KMS-11 (cell line): ENCODE data around the gene FOXO3.
A peak's percentile ranks its signal among the peaks of the same experiment; 100 is the strongest.

Experiments
- H2AFZ ChIP-seq: fragments of 200-600 bp; sonication (generic); 2 replicates; pipeline ENCODE4 v1.6.1; 2016; ENCODE audit warnings: antibody characterized with exemption, mixed run types, low read depth
- H3K27ac ChIP-seq: fragments of 200-600 bp; sonication (generic); 2 replicates; pipeline ENCODE4 v1.6.1; 2016; ENCODE audit warnings: mild to moderate bottlenecking, mixed run types
- H3K27me3 ChIP-seq: fragments of 200-600 bp; sonication (generic); 2 replicates; pipeline ENCODE4 v1.6.1; 2017; ENCODE audit warnings: mild to moderate bottlenecking, low read depth, mixed run types, moderate library complexity; ENCODE audit not compliant: insufficient read depth
- H3K36me3 ChIP-seq: fragments of 200-600 bp; sonication (generic); 2 replicates; pipeline ENCODE4 v1.6.1; 2017; ENCODE audit warnings: mild to moderate bottlenecking, mixed run types; ENCODE audit not compliant: insufficient read depth
- H3K4me1 ChIP-seq: fragments of 200-600 bp; sonication (generic); 2 replicates; pipeline ENCODE4 v1.6.1; 2016; ENCODE audit warnings: mild to moderate bottlenecking, low read depth, mixed run types; ENCODE audit not compliant: poor library complexity, severe bottlenecking
- H3K4me2 ChIP-seq: fragments of 200-600 bp; sonication (generic); 2 replicates; pipeline ENCODE4 v1.7.0; 2016; ENCODE audit warnings: mild to moderate bottlenecking, mixed run types
- H3K4me3 ChIP-seq: fragments of 200-600 bp; sonication (generic); IDR thresholded peaks from 2 replicates; pipeline ENCODE4 v1.6.1; 2017; ENCODE audit warnings: low read depth, low read length, mixed read lengths; ENCODE audit not compliant: insufficient read depth
- H3K79me2 ChIP-seq: fragments of 200-600 bp; sonication (generic); 2 replicates; pipeline ENCODE4 v1.6.1; 2016; ENCODE audit warnings: low read depth, mixed run types; ENCODE audit not compliant: insufficient read depth
- H3K9ac ChIP-seq: fragments of 200-600 bp; sonication (generic); 2 replicates; pipeline ENCODE4 v1.6.1; 2016; ENCODE audit warnings: mild to moderate bottlenecking, mixed run types
- H4K20me1 ChIP-seq: fragments of 200-600 bp; sonication (generic); 2 replicates; pipeline ENCODE4 v1.6.1; 2016; ENCODE audit warnings: mild to moderate bottlenecking, mixed run types; ENCODE audit not compliant: insufficient read depth
- CTCF ChIP-seq: fragments of 200-600 bp; sonication (generic); conservative IDR thresholded peaks from 2 replicates; pipeline ENCODE4 v1.6.1; 2017; ENCODE audit warnings: low read depth, mild to moderate bottlenecking, antibody characterized with exemption, low read length, moderate library complexity, mixed read lengths

The FOXO3 gene

GRCh38 chr6:108672641-108673040 lies 111.9 kb downstream of the FOXO3 start:
- no peak for TF ChIP-seq CTCF
- Histone ChIP-seq H4K20me1 (no peaks in the 10 kb centered on the region; the same call in 1 of the 2 replicates), H3K79me2 (peaks cover 100% of the 10 kb centered on the region), H3K27ac (peak overlapping the region; percentile 78), H3K4me2 (peak overlapping the region; percentile 97), H3K36me3 (no peaks in the 10 kb centered on the region), H3K9ac (peak overlapping the region; percentile 19; the same call in 1 of the 2 replicates), H3K4me3 (no peak overlapping the region), H3K4me1 (peaks cover 98% of the 10 kb centered on the region), H3K27me3 (no peaks in the 10 kb centered on the region), H2AFZ (no peak overlapping the region)

DNA sequence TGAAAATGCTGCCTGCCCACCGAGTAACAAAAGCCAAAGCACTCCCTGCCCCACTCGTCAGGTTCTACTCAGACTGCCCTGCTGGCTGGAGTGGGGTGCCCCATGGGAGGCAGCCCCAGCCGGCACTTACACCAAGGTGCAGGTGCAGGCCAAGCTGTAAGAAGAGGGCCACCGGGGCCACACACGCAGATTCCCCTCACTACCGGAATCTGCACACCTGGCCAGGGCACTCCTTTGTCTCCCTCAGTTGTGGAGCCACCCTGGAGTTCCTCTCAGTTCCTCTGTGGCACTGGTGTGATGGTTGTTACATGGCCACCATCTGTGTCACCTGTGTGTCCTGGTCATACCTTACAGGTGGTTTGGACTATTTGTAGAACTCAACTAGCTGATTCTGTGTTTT lies 112.4 kb downstream of the FOXO3 start:
- Histone ChIP-seq H3K4me1 (peaks cover 94% of the 10 kb centered on the region), H3K27me3 (no peaks in the 10 kb centered on the region), H3K79me2 (peaks cover 100% of the 10 kb centered on the region), H3K27ac (peak overlapping the region; percentile 78), H3K9ac (peak overlapping the region; percentile 19; the same call in 1 of the 2 replicates), H3K4me3 (no peak overlapping the region), H3K4me2 (peak overlapping the region; percentile 97), H2AFZ (no peak overlapping the region), H4K20me1 (no peaks in the 10 kb centered on the region; the same call in 1 of the 2 replicates), H3K36me3 (no peaks in the 10 kb centered on the region)
- TF ChIP-seq CTCF = no peak

GRCh38 chr6:108673602-108674001 lies 112.9 kb downstream of the FOXO3 start:
- Histone ChIP-seq H3K4me3 (no peak overlapping the region), H3K79me2 (peaks cover 100% of the 10 kb centered on the region), H3K9ac (no peak overlapping the region), H4K20me1 (no peaks in the 10 kb centered on the region; the same call in 1 of the 2 replicates), H3K27me3 (no peaks in the 10 kb centered on the region), H3K4me1 (peaks cover 93% of the 10 kb centered on the region), H3K27ac (peak overlapping the region; percentile 78; the same call in 1 of the 2 replicates), H3K4me2 (peak overlapping the region; percentile 97), H2AFZ (no peak overlapping the region), H3K36me3 (no peaks in the 10 kb centered on the region)
- TF ChIP-seq CTCF = no peak

DNA sequence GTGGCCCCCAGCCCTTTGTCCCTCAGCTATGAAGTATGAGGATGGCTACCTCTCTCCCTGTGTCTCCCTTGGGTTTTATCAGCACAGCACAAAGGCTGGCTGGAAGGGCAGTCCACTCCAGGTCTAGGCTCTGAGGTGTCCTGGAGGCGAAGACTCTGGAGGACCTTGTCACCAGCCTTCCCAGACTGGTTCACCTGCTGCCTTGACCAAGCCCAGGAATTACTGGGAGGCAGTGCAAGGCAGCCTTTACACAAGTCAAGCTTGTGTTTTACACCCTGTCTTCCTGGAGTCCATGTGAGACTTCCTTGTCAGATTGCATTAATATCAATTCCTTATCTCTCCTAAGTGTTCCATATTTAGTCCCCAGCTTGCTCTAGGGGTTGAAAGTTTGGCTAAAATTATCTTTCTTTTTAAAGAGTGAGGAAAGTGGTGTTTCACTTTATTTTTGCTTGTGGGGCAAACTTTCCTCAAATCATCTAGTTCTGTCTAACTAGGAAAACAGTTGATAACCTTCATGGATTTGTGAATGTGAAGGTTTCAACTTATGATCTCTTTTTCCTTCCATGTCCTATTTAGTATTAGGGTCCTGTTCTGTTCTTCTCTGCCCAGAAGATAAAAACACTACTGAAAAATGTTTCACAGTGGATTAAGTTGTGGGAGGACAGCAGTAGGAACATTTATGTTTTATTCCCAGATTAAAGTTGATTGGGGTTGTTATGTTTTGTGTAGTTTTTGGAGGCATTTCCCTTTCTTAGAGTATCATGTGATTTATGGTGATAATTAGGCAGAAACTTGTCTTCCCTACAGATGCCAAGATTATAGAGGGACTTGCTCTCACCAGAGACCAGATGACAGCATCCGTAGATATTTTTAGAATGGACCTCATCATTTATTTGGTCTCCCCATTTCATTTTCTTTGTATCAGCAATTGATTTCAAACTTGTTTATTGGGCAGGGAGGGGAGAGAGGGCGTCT lies 114.8 kb downstream of the FOXO3 start:
- H3K79me2 ChIP-seq = peaks cover 89% of the 10 kb centered on the region
- H3K4me1 ChIP-seq = peaks cover 74% of the 10 kb centered on the region
- H3K4me3 ChIP-seq = no peak overlapping the region
- no peaks in the 10 kb centered on the region; the same call in 1 of the 2 replicates for H4K20me1 ChIP-seq
- H3K4me2 ChIP-seq = peak overlapping the region; percentile 97
- H3K27me3 ChIP-seq = no peaks in the 10 kb centered on the region
- H3K27ac ChIP-seq = peak overlapping the region; percentile 27; the same call in 1 of the 2 replicates
- H2AFZ ChIP-seq = no peak overlapping the region
- no peaks in the 10 kb centered on the region for H3K36me3 ChIP-seq
- H3K9ac ChIP-seq = no peak overlapping the region
- TF ChIP-seq CTCF = no peak
